NK-92 treated with Interleukin-12 subunit alpha and Interleukin-12 subunit beta, amount 100 ng/mL, for 24 hours (cell line): ENCODE measurements around the gene NALCN.
"Not testable (repeated sequence)": the region's sequence is repeated elsewhere in the genome, so short reads cannot be mapped to it uniquely, and the experiment has no call there.

Experiments
- DNase-seq: peaks from one replicate; lab custom pipeline; 2025; lab: John Stamatoyannopoulos, UW

NALCN gene

GRCh38 chr13:101341464-101341863 lies 74.8 kb downstream of the NALCN start:
- no peak for DNase-seq

GRCh38 chr13:101339202-101339601 lies 77.1 kb downstream of the NALCN start:
- DNase-seq: no peak

- DNase-seq: no peak
Observed at GRCh38 chr13:101332583-101332982, 83.7 kb downstream of the NALCN start.

- DNase-seq: no peak
Observed at GRCh38 chr13:101331731-101332130, 84.6 kb downstream of the NALCN start.

GRCh38 chr13:101327871-101328270 lies 88.4 kb downstream of the NALCN start:
- DNase-seq: no peak

GRCh38 chr13:101326710-101327109 lies 89.6 kb downstream of the NALCN start:
- DNase-seq: no peak

- no peak for DNase-seq
Observed at GRCh38 chr13:101325423-101325822, 90.9 kb downstream of the NALCN start.

GRCh38 chr13:101323601-101324000 lies 92.7 kb downstream of the NALCN start:
- DNase-seq: no peak

- DNase-seq: no peak
Observed at GRCh38 chr13:101317986-101318523, 98.3 kb downstream of the NALCN start.

GRCh38 chr13:101313479-101313878 lies 102.8 kb downstream of the NALCN start:
- DNase-seq: not testable (repeated sequence)

GRCh38 chr13:101309014-101309619 lies 107.2 kb downstream of the NALCN start:
- DNase-seq: no peak

GRCh38 chr13:101308247-101309013 lies 107.9 kb downstream of the NALCN start:
- DNase-seq: no peak

GRCh38 chr13:101307181-101307701 lies 109.1 kb downstream of the NALCN start:
- DNase-seq: no peak

- no peak for DNase-seq
Observed at GRCh38 chr13:101306773-101307172, 109.5 kb downstream of the NALCN start.

GRCh38 chr13:101305981-101306411 lies 110.3 kb downstream of the NALCN start:
- no peak for DNase-seq

GRCh38 chr13:101303521-101303920 lies 112.8 kb downstream of the NALCN start:
- no peak for DNase-seq

- no peak for DNase-seq
Observed at GRCh38 chr13:101301053-101301452, 115.3 kb downstream of the NALCN start.

GRCh38 chr13:101300531-101300930 lies 115.8 kb downstream of the NALCN start:
- no peak for DNase-seq

GRCh38 chr13:101298517-101298916 lies 117.8 kb downstream of the NALCN start:
- no peak for DNase-seq

- no peak for DNase-seq
Observed at GRCh38 chr13:101297794-101298193, 118.5 kb downstream of the NALCN start.

GRCh38 chr13:101292711-101293110 lies 123.6 kb downstream of the NALCN start:
- no peak for DNase-seq

- DNase-seq: no peak
Observed at GRCh38 chr13:101291646-101292515, 124.4 kb downstream of the NALCN start.
